Stimulated activated CD4-positive, alpha-beta T cell treated with anti-CD3 and anti-CD28 coated beads, Interleukin-12 subunit alpha, Interleukin-12 subunit beta, amount 100 ng/mL, for 4 hours (primary cell): ENCODE results near the gene CXCL12.

Experiments
- DNase-seq: peaks from one replicate; pipeline ENCODE4 v3.0.0-alpha.2; 2020

Gene CXCL12

GRCh38 chr10:44385026-44385695 is at the start of gene CXCL12:
Gene CXCL12, minus strand, starts transcription at chr10:44385097. Its CDS starts 92 bp downstream, at chr10:44385005.
- no peak for DNase-seq

- DNase-seq, result no peak
Observed at GRCh38 chr10:44427479-44427878, 42.6 kb upstream of the CXCL12 start.

- DNase-seq, result no peak
Observed at GRCh38 chr10:44427037-44427436, 42.1 kb upstream of the CXCL12 start.

- DNase-seq, result no peak
Observed at GRCh38 chr10:44426247-44427034, 41.5 kb upstream of the CXCL12 start.

GRCh38 chr10:44425466-44425865 is 40.6 kb upstream of the CXCL12 start:
- no peak for DNase-seq

GRCh38 chr10:44424957-44425356 is 40.1 kb upstream of the CXCL12 start:
- no peak for DNase-seq

- DNase-seq, result no peak
Observed at GRCh38 chr10:44424298-44424697, 39.4 kb upstream of the CXCL12 start.

- DNase-seq, result no peak
Observed at GRCh38 chr10:44422570-44423101, 37.7 kb upstream of the CXCL12 start.

- no peak for DNase-seq
Observed at GRCh38 chr10:44422153-44422552, 37.3 kb upstream of the CXCL12 start.

GRCh38 chr10:44419790-44420549 is 35.1 kb upstream of the CXCL12 start:
- no peak for DNase-seq

GRCh38 chr10:44418637-44419036 is 33.7 kb upstream of the CXCL12 start:
- no peak for DNase-seq

- no peak for DNase-seq
Observed at GRCh38 chr10:44417761-44418160, 32.9 kb upstream of the CXCL12 start.

GRCh38 chr10:44416936-44417335 is 32.0 kb upstream of the CXCL12 start:
- no peak for DNase-seq

GRCh38 chr10:44416021-44416771 is 31.3 kb upstream of the CXCL12 start:
- no peak for DNase-seq

GRCh38 chr10:44415121-44415520 is 30.2 kb upstream of the CXCL12 start:
- DNase-seq, result no peak

GRCh38 chr10:44413416-44413815 is 28.5 kb upstream of the CXCL12 start:
- DNase-seq, result no peak

GRCh38 chr10:44411251-44411650 is 26.4 kb upstream of the CXCL12 start:
- DNase-seq, result no peak

GRCh38 chr10:44404741-44405437 is 20.0 kb upstream of the CXCL12 start:
- no peak for DNase-seq

- no peak for DNase-seq
Observed at GRCh38 chr10:44402465-44403195, 17.7 kb upstream of the CXCL12 start.

GRCh38 chr10:44400541-44400940 is 15.6 kb upstream of the CXCL12 start:
- no peak for DNase-seq
